SK-N-SH treated with all-trans-retinoic acid at 6 μM for 48 hours (cell line): Measurements from ENCODE around the gene LMF1.

Experiments used
- ATAC-seq: fragments of 200-7000 bp; cut with Tn5 transposase; 3 replicates; pipeline ENCODE4 v1.9.1; 2020; ENCODE audit warnings: mild to moderate bottlenecking, moderate library complexity
- ARNTL ChIP-seq: fragments of 450-650 bp; formaldehyde crosslinking; IDR thresholded peaks from 2 replicates; pipeline ENCODE4 v1.5.0; 2020; ENCODE audit warnings: low read depth, mild to moderate bottlenecking, moderate library complexity, borderline replicate concordance
- CREB5 ChIP-seq: fragments of 250-450 bp; sonication (Bioruptor Pico); IDR thresholded peaks from 2 replicates; pipeline ENCODE4 v1.5.1; 2020; ENCODE audit warnings: low read depth, mild to moderate bottlenecking, moderate library complexity
- CSDC2 ChIP-seq: fragments of 250-450 bp; sonication (Bioruptor Pico); IDR thresholded peaks from 2 replicates; pipeline ENCODE4 v1.5.0; 2020; ENCODE audit warnings: mild to moderate bottlenecking, moderate library complexity
- CSRNP3 ChIP-seq: fragments of 250-450 bp; sonication (Bioruptor Pico); IDR thresholded peaks from 2 replicates; pipeline ENCODE4 v1.5.1; 2021; ENCODE audit warnings: mild to moderate bottlenecking, moderate library complexity
- ESRRG ChIP-seq: fragments of 250-450 bp; sonication (Bioruptor Pico); IDR thresholded peaks from 2 replicates; pipeline ENCODE4 v1.6.1; 2021; ENCODE audit warnings: mild to moderate bottlenecking
- ISL1 ChIP-seq: fragments of 250-450 bp; sonication (Bioruptor Pico); IDR thresholded peaks from 2 replicates; pipeline ENCODE4 v2.1.2; 2022; ENCODE audit warnings: mild to moderate bottlenecking, moderate library complexity
- OSR1 ChIP-seq: fragments of 250-450 bp; sonication (Bioruptor Pico); IDR thresholded peaks from 2 replicates; pipeline ENCODE4 v1.8.0; 2022; ENCODE audit warnings: moderate library complexity, mild to moderate bottlenecking, inconsistent platforms
- PATZ1 ChIP-seq: fragments of 250-450 bp; sonication (Bioruptor Pico); IDR thresholded peaks from 2 replicates; pipeline ENCODE4 v1.8.0; 2020; ENCODE audit warnings: mild to moderate bottlenecking, moderate library complexity, borderline replicate concordance
- POU6F1 ChIP-seq: fragments of 250-450 bp; sonication (Bioruptor Pico); IDR thresholded peaks from 2 replicates; pipeline ENCODE4 v1.8.0; 2021; ENCODE audit warnings: low read depth, mild to moderate bottlenecking, moderate library complexity, borderline replicate concordance
- PPARA ChIP-seq: fragments of 250-450 bp; sonication (Bioruptor Pico); IDR thresholded peaks from 2 replicates; pipeline ENCODE4 v1.5.0; 2020; ENCODE audit warnings: mild to moderate bottlenecking, borderline replicate concordance
- TSHZ2 ChIP-seq: fragments of 250-450 bp; sonication (Bioruptor Pico); IDR thresholded peaks from 2 replicates; pipeline ENCODE4 v1.5.0; 2020; ENCODE audit warnings: mild to moderate bottlenecking, moderate library complexity
- ZC3H10 ChIP-seq: fragments of 250-450 bp; sonication (Bioruptor Pico); IDR thresholded peaks from 2 replicates; pipeline ENCODE4 v1.5.1; 2021; ENCODE audit warnings: mild to moderate bottlenecking, moderate library complexity
- ZFP3 ChIP-seq: fragments of 250-450 bp; sonication (Bioruptor Pico); IDR thresholded peaks from 2 replicates; pipeline ENCODE4 v1.5.0; 2020; ENCODE audit warnings: mild to moderate bottlenecking, moderate library complexity
- ZFP30 ChIP-seq: fragments of 450-650 bp; formaldehyde crosslinking; IDR thresholded peaks from 2 replicates; pipeline ENCODE4 v1.5.0; 2022; ENCODE audit warnings: mild to moderate bottlenecking, moderate library complexity
- ZNF70 ChIP-seq: fragments of 450-650 bp; formaldehyde crosslinking; IDR thresholded peaks from 2 replicates; pipeline ENCODE4 v1.5.0; 2020; ENCODE audit warnings: mild to moderate bottlenecking, moderate library complexity

Gene LMF1

GRCh38 chr16:985646-986400, 15.0 kb upstream of the LMF1 start:
- no peak for ATAC-seq
- TF ChIP-seq PPARA (CRISPR knock-in tag) (no peak), TSHZ2 (CRISPR knock-in tag) (no peak), OSR1 (CRISPR knock-in tag) (no peak), ZFP3 (CRISPR knock-in tag) (no peak)
- TF ChIP-seq, all 23 proteins: peak for 0

GRCh38 chr16:984736-985636, 14.2 kb upstream of the LMF1 start:
- TF ChIP-seq PPARA (CRISPR knock-in tag) (no peak), ZNF70 (CRISPR knock-in tag) (no peak), PATZ1 (CRISPR knock-in tag) (no peak), TSHZ2 (CRISPR knock-in tag) (no peak), ESRRG (CRISPR knock-in tag) (no peak), ZFP30 (CRISPR knock-in tag) (no peak), ARNTL (CRISPR knock-in tag) (no peak)
- ATAC-seq = no peak

- no peak for TF ChIP-seq ISL1
- TF ChIP-seq ESRRG (CRISPR knock-in tag) = no peak
- TF ChIP-seq CREB5 (CRISPR knock-in tag) = no peak
- TF ChIP-seq PPARA (CRISPR knock-in tag) = no peak
- no peak for TF ChIP-seq CSRNP3 (CRISPR knock-in tag)
- no peak for TF ChIP-seq ZC3H10
- TF ChIP-seq PATZ1 (CRISPR knock-in tag) = no peak
- no peak for TF ChIP-seq POU6F1
- TF ChIP-seq CSDC2 (CRISPR knock-in tag) = no peak
- TF ChIP-seq OSR1 (CRISPR knock-in tag) = no peak
- TF ChIP-seq, all 23 proteins: peak for 0
- ATAC-seq = no peak
Measured at GRCh38 chr16:984121-984694, 13.4 kb upstream of the LMF1 start.
